GM18867 (cell line): ENCODE data around the gene EEIG2.
"Not testable (repeated sequence)": the region's sequence is repeated elsewhere in the genome, so short reads cannot be mapped to it uniquely, and the experiment has no call there.

Experiments used
- ATAC-seq: cut with Tn5 transposase; IDR thresholded peaks from one replicate; pipeline ENCODE4 v1.9.1; 2021; ENCODE audit warnings: mild to moderate bottlenecking, moderate library complexity; ENCODE audit not compliant: unreplicated experiment

EEIG2 gene

DNA sequence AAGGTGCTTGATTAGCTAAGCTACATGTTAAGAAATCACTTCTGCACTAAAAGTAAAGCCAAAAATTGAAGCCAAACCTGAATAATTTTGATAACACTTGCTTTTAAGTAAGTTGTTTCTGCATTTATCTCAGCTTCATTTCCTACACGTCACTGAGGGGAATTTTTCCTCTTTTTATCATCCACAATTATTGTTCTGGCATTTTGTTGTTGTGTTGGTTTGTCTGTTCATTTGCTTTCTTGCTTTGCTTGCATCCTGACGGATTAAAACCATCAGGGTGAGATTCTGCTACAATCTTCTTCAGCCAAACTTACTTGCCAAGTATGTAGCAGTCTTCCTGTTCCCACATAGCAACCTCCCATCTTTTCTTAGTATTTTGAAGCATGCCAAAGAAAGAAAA lies 18.0 kb upstream of the EEIG2 start:
- no peak for ATAC-seq

DNA sequence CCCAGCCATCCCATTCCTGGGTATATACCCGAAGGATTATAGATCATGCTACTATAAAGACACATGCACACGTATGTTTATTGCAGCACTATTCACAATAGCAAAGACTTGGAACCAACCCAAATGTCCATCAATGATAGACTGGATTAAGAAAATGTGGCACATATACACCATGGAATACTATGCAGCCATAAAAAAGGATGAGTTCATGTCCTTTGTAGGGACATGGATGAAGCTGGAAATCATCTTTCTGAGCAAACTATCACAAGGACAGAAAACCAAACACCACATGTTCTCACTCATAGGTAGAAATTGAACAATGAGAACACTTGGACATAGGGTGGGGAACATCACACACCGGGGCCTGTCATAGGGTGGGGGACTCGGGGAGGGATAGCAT lies 12.4 kb upstream of the EEIG2 start:
- ATAC-seq, result not testable (repeated sequence)

GRCh38 chr1:108551137-108551862 lies 8.6 kb upstream of the EEIG2 start:
- ATAC-seq, result peak; percentile 93

GRCh38 chr1:108553905-108554304 lies 6.0 kb upstream of the EEIG2 start:
- no peak for ATAC-seq

GRCh38 chr1:108554682-108555427 lies 5.0 kb upstream of the EEIG2 start:
- no peak for ATAC-seq

DNA sequence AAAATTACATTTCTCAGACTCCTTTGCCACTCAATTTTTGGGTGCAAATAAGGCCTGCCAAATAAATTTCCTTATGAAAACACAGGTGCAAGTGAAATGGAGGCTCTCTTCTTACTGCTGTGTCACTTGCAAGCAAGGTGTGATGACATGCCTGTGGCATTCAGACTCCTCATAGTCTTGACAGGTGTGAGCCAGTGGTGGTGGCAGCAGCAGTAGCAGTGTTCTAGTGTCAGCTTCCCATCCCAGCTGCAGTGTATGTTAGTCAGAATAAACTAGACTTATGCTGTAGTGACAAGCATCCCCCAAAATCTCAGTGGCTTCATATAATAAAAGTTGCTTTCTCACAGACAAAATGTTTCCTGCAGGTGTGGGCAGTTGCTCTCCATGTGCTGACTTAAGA lies 3.8 kb upstream of the EEIG2 start:
- ATAC-seq, result no peak

GRCh38 chr1:108556499-108556898 lies 3.4 kb upstream of the EEIG2 start:
- ATAC-seq, result no peak

GRCh38 chr1:108557296-108557695 lies 2.6 kb upstream of the EEIG2 start:
- peak; percentile 24 for ATAC-seq

DNA sequence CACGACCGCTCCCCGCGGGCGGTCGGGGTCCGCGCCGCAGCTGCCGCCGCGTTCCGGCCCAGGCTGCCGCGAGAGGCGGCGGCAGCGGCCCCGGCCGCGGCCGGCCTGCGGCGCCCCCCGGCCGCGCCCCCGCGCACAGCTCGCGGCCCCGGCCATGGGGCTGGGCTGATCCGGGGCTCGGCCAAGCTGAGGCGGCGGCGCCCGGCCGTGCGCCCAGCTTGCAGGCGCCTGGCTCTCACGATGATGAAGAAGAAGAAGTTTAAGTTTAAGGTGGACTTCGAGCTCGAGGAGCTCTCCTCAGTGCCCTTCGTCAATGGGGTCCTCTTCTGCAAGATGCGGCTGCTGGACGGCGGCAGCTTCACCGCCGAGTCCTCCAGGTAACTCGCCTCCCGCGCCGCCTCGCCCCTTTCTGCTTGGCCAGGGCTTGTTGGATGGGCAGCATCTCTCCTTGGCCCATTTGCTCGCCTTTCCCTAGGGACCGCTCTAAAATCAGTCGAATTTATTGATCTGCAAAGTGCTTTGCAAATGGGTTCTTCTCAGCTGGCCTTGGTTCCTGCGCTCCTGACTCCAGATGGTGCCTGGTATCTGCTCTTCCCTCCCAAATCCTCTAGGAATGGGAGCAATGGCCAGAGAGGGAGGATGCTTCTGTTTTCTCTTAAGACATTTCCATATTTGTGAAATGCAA lies 431 bp downstream of the EEIG2 start:
- ATAC-seq, result peak; percentile 48

DNA sequence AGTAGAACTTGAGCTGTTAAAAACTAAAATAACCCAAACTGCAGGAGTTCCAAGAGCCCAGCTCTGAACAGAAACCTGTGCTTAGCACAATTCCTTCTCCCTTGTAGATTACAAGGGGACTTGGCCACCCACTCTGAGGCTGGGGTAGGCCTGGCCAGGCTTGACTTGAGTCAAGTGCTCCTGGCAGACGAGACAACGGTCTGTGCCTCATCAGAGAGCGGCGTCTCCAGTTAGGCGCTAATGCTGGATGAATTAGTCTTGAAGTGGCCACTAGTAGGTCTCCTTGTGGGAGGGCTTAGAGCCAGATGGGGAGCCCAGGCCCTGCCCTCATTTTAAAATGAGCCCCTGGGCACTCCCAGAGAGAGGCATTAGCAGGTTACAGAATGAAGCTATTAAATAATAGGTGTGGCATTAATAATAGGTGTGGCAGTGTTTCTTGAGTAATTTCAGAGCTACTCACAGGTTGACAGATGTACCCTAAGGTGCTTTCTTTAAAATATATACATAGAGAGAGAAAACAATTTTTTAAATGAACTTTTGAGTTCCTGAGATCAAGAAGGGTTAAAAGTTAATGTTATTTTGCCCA lies 1.1 kb downstream of the EEIG2 start:
- peak; percentile 25 for ATAC-seq

DNA sequence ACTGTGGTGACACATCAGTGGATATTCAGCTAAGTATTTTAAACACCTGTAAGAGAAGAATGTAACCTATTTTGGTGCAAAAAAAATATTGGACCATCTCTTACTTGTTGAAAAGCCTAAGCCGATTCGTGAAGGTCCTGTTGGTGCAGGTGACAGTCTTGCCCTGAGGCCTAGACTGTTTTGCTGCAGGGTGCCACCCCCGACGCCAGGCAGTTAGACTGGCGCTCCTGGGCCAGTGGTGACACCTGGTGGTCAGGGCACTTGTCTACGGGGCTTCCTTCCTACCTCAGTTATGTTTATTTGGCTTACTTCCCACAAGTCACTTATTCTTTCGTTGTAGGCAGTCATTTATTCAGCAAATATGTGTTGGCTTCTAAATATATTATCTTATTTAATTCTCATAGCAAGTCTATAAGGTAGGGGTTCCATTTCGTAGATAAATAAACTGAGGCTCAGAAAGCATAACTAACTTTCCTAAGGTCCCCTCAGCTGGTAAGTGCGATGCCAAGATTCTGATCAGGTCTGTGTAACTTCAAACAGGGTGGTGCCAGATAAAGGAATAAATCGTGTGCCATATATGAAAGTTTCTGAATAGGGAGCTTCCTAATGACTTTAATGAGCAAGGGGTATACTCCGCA lies 1.9 kb downstream of the EEIG2 start:
- ATAC-seq, result peak; percentile 46

GRCh38 chr1:108563808-108564207 lies 3.9 kb downstream of the EEIG2 start:
- no peak for ATAC-seq

- ATAC-seq, result no peak
These were observed 5.2 kb downstream of the EEIG2 start for GRCh38 chr1:108565081-108565480.

DNA sequence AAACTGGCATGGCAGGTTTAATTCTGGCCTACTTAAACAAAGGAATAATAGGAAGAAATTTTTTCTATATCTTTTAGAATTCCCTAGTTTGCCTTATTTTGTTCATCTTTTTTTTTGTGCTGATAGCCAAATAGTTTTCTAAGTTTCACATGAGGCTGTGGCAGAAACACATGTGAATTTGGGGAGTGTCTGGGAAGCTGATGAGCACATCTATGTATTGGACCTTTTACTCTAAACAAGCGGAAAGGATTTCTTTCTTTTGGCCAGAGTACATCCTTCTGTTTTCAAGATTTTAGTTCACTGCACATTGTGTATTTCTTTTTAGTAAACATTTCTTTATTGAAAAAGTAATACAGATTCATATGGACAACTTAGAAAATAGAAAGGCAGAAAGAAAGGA lies 5.6 kb downstream of the EEIG2 start:
- ATAC-seq, result no peak

GRCh38 chr1:108568589-108568988 lies 8.7 kb downstream of the EEIG2 start:
- no peak for ATAC-seq

GRCh38 chr1:108569097-108569728 lies 9.3 kb downstream of the EEIG2 start:
- ATAC-seq, result no peak

GRCh38 chr1:108570128-108570527 lies 10.2 kb downstream of the EEIG2 start:
- peak; percentile 99 for ATAC-seq

DNA sequence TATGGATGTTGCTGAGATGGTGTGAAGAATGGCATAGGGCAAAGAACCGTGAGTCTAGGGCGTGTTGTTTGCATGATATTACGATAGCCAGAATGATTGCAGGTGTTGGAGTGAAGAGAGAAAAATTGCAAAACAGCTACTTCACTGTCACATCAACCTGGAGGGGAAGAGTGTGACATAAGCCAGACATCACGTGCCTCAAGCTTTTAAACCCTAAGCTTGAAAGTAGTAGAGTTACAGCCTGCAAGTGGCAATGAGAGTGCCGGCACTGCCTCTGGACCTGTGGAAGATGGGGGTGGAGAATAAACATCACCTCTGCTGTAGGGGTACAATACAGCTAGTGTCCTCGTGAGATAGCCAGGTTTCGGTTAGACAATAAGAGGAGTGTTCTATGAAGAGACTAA lies 11.1 kb downstream of the EEIG2 start:
- no peak for ATAC-seq

- ATAC-seq, result no peak
These were observed 12.3 kb downstream of the EEIG2 start for GRCh38 chr1:108572182-108572581.

GRCh38 chr1:108573183-108573582 lies 13.3 kb downstream of the EEIG2 start:
- ATAC-seq, result no peak

DNA sequence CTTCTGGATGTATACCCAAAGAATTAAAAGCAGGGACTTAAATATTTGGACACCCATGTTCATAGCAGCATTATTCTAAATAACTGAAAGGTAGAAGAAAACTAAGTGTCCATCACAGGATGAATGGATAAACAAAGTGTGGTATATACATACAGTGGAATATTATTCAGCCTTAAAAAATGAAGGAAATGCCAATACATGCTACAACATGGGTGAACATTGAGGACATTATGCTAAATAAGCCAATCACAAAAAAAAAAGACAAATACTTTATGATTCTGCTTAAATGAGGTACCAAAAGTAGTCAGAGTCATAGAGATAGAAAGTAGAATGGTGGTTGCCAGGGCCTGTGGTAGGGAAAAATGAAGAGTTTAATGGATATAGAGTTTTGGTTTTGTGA lies 14.1 kb downstream of the EEIG2 start:
- ATAC-seq, result no peak
